ENCODE results near the gene FASN. TPM values are rescaled to one million over a fixed set of nuclear protein-coding genes. Genes with fewer than 3 reads are reported as not detected.

FASN gene
- total RNA-seq, 2 experiments from 2014 or later = 239 to 259 TPM

- ChIA-PET CTCF (interaction anchor here (0.7 kb wide), 1 partner anchor 71 kb away, joined by 3 read pairs; no protein-coding TSS in a partner anchor), POLR2A (no interaction called here)
- Mint-ChIP-seq H3K27ac (no peak overlapping the region), H3K36me3 (ENCODE audit: low read depth) (peaks cover 11% of the 10 kb centered on the region), H3K4me3 (peak overlapping the region; percentile 41), H3K4me1 (peaks cover 22% of the 10 kb centered on the region), H3K9me3 (ENCODE audit: low read depth) (no peaks in the 10 kb centered on the region), H3K27me3 (no peaks in the 10 kb centered on the region)
- intact Hi-C loops (cut with DNase I, micrococcal nuclease) = loop anchor here in 1 of 2 experiments (5.0 to 10.0 kb wide), 2 partner anchors 291 to 464 kb away; no protein-coding TSS in a partner anchor
- no peak for DNase-seq
- ATAC-seq = no peak
Measured at GRCh38 chr17:82033359-82034085, 64.5 kb downstream of the FASN start.

GRCh38 chr17:82031885-82032627 lies 66.0 kb downstream of the FASN start:
- no peak overlapping the region for H3K27ac Mint-ChIP-seq
- intact Hi-C loops (cut with DNase I, micrococcal nuclease) = loop anchor here (1.0 to 10.0 kb wide), 5 partner anchors 9 to 465 kb away; partner anchors contain the start of genes LRRC45 (in 2 of the 2), ALYREF (in 1 of the 2), ANAPC11 (in 1 of the 2) and FASN (in 1 of the 2)
- CTCF ChIA-PET = interaction anchor here (1.4 to 3.4 kb wide), 2 partner anchors 66 to 122 kb away, joined by 4 to 35 read pairs; partner anchors contain the start of gene FASN
- peak; percentile 54 for ATAC-seq
- no peaks in the 10 kb centered on the region for H3K9me3 Mint-ChIP-seq (ENCODE audit: low read depth)
- H3K4me1 Mint-ChIP-seq = peaks cover 18% of the 10 kb centered on the region
- no peaks in the 10 kb centered on the region for H3K27me3 Mint-ChIP-seq
- POLR2A ChIA-PET = no interaction called here
- peak; percentile 74 for DNase-seq
- peak overlapping the region; percentile 43 for H3K4me3 Mint-ChIP-seq
- peaks cover 11% of the 10 kb centered on the region for H3K36me3 Mint-ChIP-seq (ENCODE audit: low read depth)

- Mint-ChIP-seq H3K4me3 (peak within 1 kb of the TSS; percentile 67), H3K9me3 (ENCODE audit: low read depth) (no peaks in the 10 kb centered on the region), H3K27me3 (no peaks in the 10 kb centered on the region), H3K36me3 (ENCODE audit: low read depth) (peaks cover 11% of the 10 kb centered on the region), H3K27ac (no peak within 1 kb of the TSS), H3K4me1 (peaks cover 18% of the 10 kb centered on the region)
- POLR2A ChIA-PET = no interaction called here
- CTCF ChIA-PET = interaction anchor here (0.9 to 3.4 kb wide), 5 partner anchors 34 to 126 kb away, joined by 4 to 35 read pairs (median 6); partner anchors contain the start of genes DUS1L and FASN
- ATAC-seq (peak; percentile 54), DNase-seq (peak; percentile 46)
- intact Hi-C loops (cut with DNase I, micrococcal nuclease) = loop anchor here (1.0 to 10.0 kb wide), 5 partner anchors 8 to 466 kb away; partner anchors contain the start of genes LRRC45 (in 2 of the 2), ALYREF (in 1 of the 2), ANAPC11 (in 1 of the 2) and FASN (in 1 of the 2)
Measured at GRCh38 chr17:82031303-82031884, 66.6 kb downstream of the FASN start, which contains the start of gene RAC3. Gene RAC3, plus strand, starts transcription at chr17:82031678. Its CDS starts 84 bp downstream, at chr17:82031762.

GRCh38 chr17:82030470-82031302 lies 67.3 kb downstream of the FASN start:
- POLR2A ChIA-PET = interaction anchor here (0.6 kb wide), 1 partner anchor 537 kb away, joined by 6 read pairs; no protein-coding TSS in a partner anchor
- intact Hi-C loops (cut with DNase I, micrococcal nuclease) = loop anchor here (1.0 to 10.0 kb wide), 8 partner anchors 7 to 467 kb away; partner anchors contain the start of genes FASN (in 2 of the 2), LRRC45 (in 2 of the 2), ALYREF (in 1 of the 2) and ANAPC11 (in 1 of the 2)
- no peak overlapping the region for H3K27ac Mint-ChIP-seq

GRCh38 chr17:82029990-82030469 lies 68.0 kb downstream of the FASN start:
- POLR2A ChIA-PET = no interaction called here

More at GRCh38 chr17:82030470-82031302, 67.3 kb downstream of the FASN start:
- peaks cover 13% of the 10 kb centered on the region for H3K4me1 Mint-ChIP-seq
- ATAC-seq = peak; percentile 79
- no peaks in the 10 kb centered on the region for H3K27me3 Mint-ChIP-seq
- peak; percentile 92 for DNase-seq
- peak overlapping the region; percentile 67 for H3K4me3 Mint-ChIP-seq
- H3K36me3 Mint-ChIP-seq (ENCODE audit: low read depth) = peaks cover 11% of the 10 kb centered on the region
- no peaks in the 10 kb centered on the region for H3K9me3 Mint-ChIP-seq (ENCODE audit: low read depth)
- CTCF ChIA-PET = interaction anchor here (0.6 to 3.4 kb wide), 26 partner anchors 10 to 384 kb away, joined by 3 to 35 read pairs (median 3); partner anchors contain the start of genes DUS1L, FASN, MAFG and PYCR1

GRCh38 chr17:82029391-82029790 lies 68.6 kb downstream of the FASN start:
- DNase-seq = no peak
- no peak for ATAC-seq
- intact Hi-C loops (cut with DNase I, micrococcal nuclease) = no loop called here
- CTCF ChIA-PET = interaction anchor here (0.8 to 3.4 kb wide), 6 partner anchors 20 to 129 kb away, joined by 3 to 35 read pairs (median 4); partner anchors contain the start of gene DUS1L
- H3K27ac Mint-ChIP-seq = no peak overlapping the region
- H3K36me3 Mint-ChIP-seq (ENCODE audit: low read depth) = peaks cover 4% of the 10 kb centered on the region
- POLR2A ChIA-PET = no interaction called here
- no peaks in the 10 kb centered on the region for H3K9me3 Mint-ChIP-seq (ENCODE audit: low read depth)
- H3K27me3 Mint-ChIP-seq = no peaks in the 10 kb centered on the region
- H3K4me1 Mint-ChIP-seq = peaks cover 7% of the 10 kb centered on the region
- peak overlapping the region; percentile 6 for H3K4me3 Mint-ChIP-seq

More at GRCh38 chr17:82029990-82030469, 68.0 kb downstream of the FASN start:
- Mint-ChIP-seq H3K4me1 (peaks cover 7% of the 10 kb centered on the region), H3K27me3 (no peaks in the 10 kb centered on the region), H3K9me3 (ENCODE audit: low read depth) (no peaks in the 10 kb centered on the region), H3K27ac (no peak overlapping the region), H3K36me3 (ENCODE audit: low read depth) (peaks cover 4% of the 10 kb centered on the region), H3K4me3 (no peak overlapping the region)
- intact Hi-C loops (cut with DNase I, micrococcal nuclease) = loop anchor here (1.0 to 10.0 kb wide), 6 partner anchors 68 to 467 kb away; partner anchors contain the start of gene FASN (in 2 of the 2)
- ATAC-seq (no peak), DNase-seq (no peak)
- CTCF ChIA-PET = interaction anchor here (0.6 to 3.4 kb wide), 20 partner anchors 9 to 206 kb away, joined by 3 to 35 read pairs (median 3); partner anchors contain the start of genes DUS1L and MAFG

GRCh38 chr17:82028966-82029365 lies 69.1 kb downstream of the FASN start:
- intact Hi-C loops (cut with DNase I, micrococcal nuclease) = no loop called here
- Mint-ChIP-seq H3K4me3 (no peak overlapping the region), H3K27me3 (no peaks in the 10 kb centered on the region), H3K9me3 (ENCODE audit: low read depth) (no peaks in the 10 kb centered on the region), H3K36me3 (ENCODE audit: low read depth) (peaks cover 4% of the 10 kb centered on the region), H3K4me1 (peaks cover 10% of the 10 kb centered on the region), H3K27ac (no peak overlapping the region)
- CTCF ChIA-PET = interaction anchor here (3.0 to 3.4 kb wide), 2 partner anchors 70 to 125 kb away, joined by 8 to 35 read pairs; no protein-coding TSS in a partner anchor
- ATAC-seq = no peak
- POLR2A ChIA-PET = no interaction called here
- DNase-seq = no peak

Other genes starting within 250 kb of the FASN start
- 100 to 1,000 TPM; 414 to 578 TPM for gene P4HB, start 237.7 kb downstream of the FASN start, total RNA-seq
- gene ARHGDIA, start 226.9 kb downstream of the FASN start, total RNA-seq = 100 to 1,000 TPM; 513 to 661 TPM
- gene ALYREF, start 206.7 kb downstream of the FASN start, total RNA-seq = 100 to 1,000 TPM; 197 to 230 TPM
- 100 to 1,000 TPM in 1 of 2 experiments, 10 to 100 TPM in 1; 79.9 to 131 TPM for gene ANAPC11, start 206.5 kb downstream of the FASN start, total RNA-seq
- under 1 TPM in 1 of 2 experiments, not detected in 1; 0.14 TPM for gene NPB, start 196.0 kb downstream of the FASN start, total RNA-seq
- gene PCYT2, start 186.8 kb downstream of the FASN start, total RNA-seq = 10 to 100 TPM; 19.7 to 24.0 TPM
- 10 to 100 TPM; 29.3 to 31.8 TPM for gene SIRT7, start 180.1 kb downstream of the FASN start, total RNA-seq
- 10 to 100 TPM; 15.3 to 18.3 TPM for gene MAFG, start 170.5 kb downstream of the FASN start, total RNA-seq
- 100 to 1,000 TPM; 110 to 134 TPM for gene PYCR1, start 160.9 kb downstream of the FASN start, total RNA-seq
- not detected for gene MYADML2, start 151.0 kb downstream of the FASN start, total RNA-seq
- gene NOTUM, start 137.0 kb downstream of the FASN start, total RNA-seq = under 1 TPM; 0.87 to 0.97 TPM
- gene ASPSCR1, start 120.6 kb downstream of the FASN start, total RNA-seq = 10 to 100 TPM; 23.3 to 26.5 TPM
- 10 to 100 TPM; 77.5 to 84.1 TPM for gene CENPX, start 75.4 kb downstream of the FASN start, total RNA-seq
- gene LRRC45, start 74.9 kb downstream of the FASN start, total RNA-seq = 10 to 100 TPM; 17.6 to 20.6 TPM
- gene RAC3, start 66.6 kb downstream of the FASN start, total RNA-seq = 10 to 100 TPM in 1 of 2 experiments, 1 to 10 TPM in 1; 9.6 to 10.6 TPM
- 100 to 1,000 TPM; 105 to 166 TPM for gene DCXR, start 60.5 kb downstream of the FASN start, total RNA-seq
- 10 to 100 TPM; 16.9 to 17.5 TPM for gene RFNG, start 46.4 kb downstream of the FASN start, total RNA-seq
- 10 to 100 TPM; 69.0 to 73.5 TPM for gene GPS1, start 46.3 kb downstream of the FASN start, total RNA-seq
- 100 to 1,000 TPM; 119 to 124 TPM for gene DUS1L, start 32.4 kb downstream of the FASN start, total RNA-seq
- gene CCDC57, start 114.6 kb upstream of the FASN start, total RNA-seq = 10 to 100 TPM; 41.6 to 43.8 TPM
- gene SLC16A3, start 130.8 kb upstream of the FASN start, total RNA-seq = 100 to 1,000 TPM in 1 of 2 experiments, 10 to 100 TPM in 1; 93.2 to 157 TPM
- gene CSNK1D, start 175.5 kb upstream of the FASN start, total RNA-seq = 100 to 1,000 TPM; 118 to 182 TPM
- 100 to 1,000 TPM; 614 to 725 TPM for gene CD7, start 219.4 kb upstream of the FASN start, total RNA-seq
- 10 to 100 TPM in 1 of 2 experiments, 1 to 10 TPM in 1; 9.0 to 10.9 TPM for gene SECTM1, start 235.5 kb upstream of the FASN start, total RNA-seq

Data from activated CD4-positive, alpha-beta T cell treated with anti-CD3 and anti-CD28 coated beads for 36 hours (primary cell).